Raji (cell line): ENCODE results near the gene MSH2.
A peak's percentile ranks its signal among the peaks of the same experiment; 100 is the strongest.

ENCODE experiments used
- POLR2A ChIP-seq: IDR thresholded peaks from 2 replicates; pipeline ENCODE4 v1.6.1; 2011; ENCODE audit warnings: low read depth, low read length, control low read depth; ENCODE audit not compliant: insufficient read depth

The MSH2 gene

GRCh38 chr2:47499093-47499492, 96.1 kb downstream of the MSH2 start:
- TF ChIP-seq POLR2A: no peak

- TF ChIP-seq POLR2A: no peak
Observed at GRCh38 chr2:47499621-47500309, 96.8 kb downstream of the MSH2 start.

- no peak for TF ChIP-seq POLR2A
Observed at GRCh38 chr2:47501374-47502200, 98.6 kb downstream of the MSH2 start.

DNA sequence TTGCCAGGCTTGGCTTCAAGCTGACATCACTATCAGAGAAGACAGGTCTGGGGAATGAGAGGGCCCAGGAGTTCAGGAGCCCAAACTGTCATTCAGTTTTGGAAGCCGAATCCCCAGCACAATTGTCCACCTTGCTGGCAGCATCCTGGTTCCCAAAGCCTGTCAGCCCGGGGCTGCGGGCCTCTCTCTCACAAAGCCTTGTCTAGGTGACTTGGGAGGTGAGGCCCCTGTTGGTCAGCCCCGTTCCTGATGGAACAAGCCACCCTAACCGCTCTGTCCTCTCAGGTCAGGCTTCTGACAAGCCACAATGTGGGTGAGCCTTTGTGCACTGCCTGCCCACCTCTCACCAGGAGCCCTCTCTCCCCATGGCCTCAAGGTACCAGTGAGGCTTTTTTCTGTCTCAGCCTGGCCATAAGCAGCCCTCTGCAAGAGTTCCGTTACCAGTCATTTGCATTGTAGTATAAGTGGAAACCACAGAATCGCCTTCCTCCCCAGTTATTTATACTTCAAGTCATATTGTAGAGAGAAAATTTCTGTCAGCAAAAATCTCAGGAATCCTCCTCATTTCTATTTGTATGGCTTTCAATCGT, 100.6 kb downstream of the MSH2 start:
- peak; percentile 87 for TF ChIP-seq POLR2A

GRCh38 chr2:47504174-47504810, 101.3 kb downstream of the MSH2 start:
- TF ChIP-seq POLR2A: no peak

DNA sequence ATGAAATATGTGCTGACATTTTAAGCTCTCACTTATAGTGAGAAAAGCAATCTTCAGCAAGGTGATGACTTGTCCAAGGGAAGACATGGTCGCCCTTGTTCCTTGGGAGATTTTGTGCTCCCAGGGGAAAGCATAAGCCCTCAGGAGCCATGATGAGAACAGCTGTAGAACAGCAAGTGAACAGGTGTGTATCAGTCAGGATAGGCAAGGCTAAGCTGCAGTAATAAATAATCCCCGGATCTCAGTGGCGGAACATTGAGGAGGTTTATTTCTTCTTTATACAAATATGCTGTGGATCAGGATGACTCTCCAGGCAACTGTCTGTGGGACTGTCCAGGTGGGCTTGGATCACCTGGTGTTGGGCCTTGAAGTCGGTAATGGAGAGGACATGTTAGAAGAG, 103.1 kb downstream of the MSH2 start:
- TF ChIP-seq POLR2A: no peak

DNA sequence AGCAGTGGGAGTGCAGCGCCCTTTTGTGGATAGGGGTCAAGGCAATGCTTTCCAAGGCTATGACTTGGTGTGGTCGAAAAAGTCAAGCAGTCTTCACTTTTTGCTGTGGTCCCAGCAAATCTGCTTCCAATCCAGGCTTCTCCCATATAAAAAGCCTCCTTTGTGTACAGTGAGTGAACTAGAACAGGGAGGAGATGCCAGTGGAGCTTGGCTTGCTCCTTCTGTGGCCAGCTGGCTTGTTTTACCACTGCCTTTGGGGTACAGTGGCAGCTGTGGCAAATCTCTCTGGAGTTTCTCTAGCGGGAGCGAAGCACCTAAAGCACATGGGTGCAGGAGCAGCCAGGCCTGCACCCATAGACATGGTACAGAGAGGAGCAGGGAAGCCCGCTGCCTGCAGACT, 103.5 kb downstream of the MSH2 start:
- no peak for TF ChIP-seq POLR2A

DNA sequence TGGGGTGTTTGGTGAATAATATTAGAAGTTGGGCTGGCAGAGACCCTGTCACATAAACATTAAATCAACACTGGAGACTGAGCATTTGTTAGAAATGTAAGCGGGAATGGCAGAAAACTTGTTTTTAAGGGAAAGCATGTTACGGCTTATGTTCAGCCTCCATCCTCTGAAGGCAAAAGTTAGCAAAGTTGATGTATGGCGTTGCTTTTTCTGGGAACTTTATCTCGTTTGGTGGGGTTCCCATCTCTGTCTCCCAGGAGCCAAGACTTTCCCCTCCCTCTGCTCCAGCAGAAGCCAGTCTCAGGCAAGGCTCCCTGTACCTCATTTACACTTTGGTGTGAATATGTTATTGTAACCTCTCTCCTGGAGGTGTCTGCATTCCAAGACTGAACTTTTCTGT, 105.1 kb downstream of the MSH2 start:
- no peak for TF ChIP-seq POLR2A

- TF ChIP-seq POLR2A: no peak
Observed at GRCh38 chr2:47508641-47509040, 105.7 kb downstream of the MSH2 start.

GRCh38 chr2:47509250-47509649, 106.3 kb downstream of the MSH2 start:
- TF ChIP-seq POLR2A: peak; percentile 40; the same call in 1 of the 2 replicates

DNA sequence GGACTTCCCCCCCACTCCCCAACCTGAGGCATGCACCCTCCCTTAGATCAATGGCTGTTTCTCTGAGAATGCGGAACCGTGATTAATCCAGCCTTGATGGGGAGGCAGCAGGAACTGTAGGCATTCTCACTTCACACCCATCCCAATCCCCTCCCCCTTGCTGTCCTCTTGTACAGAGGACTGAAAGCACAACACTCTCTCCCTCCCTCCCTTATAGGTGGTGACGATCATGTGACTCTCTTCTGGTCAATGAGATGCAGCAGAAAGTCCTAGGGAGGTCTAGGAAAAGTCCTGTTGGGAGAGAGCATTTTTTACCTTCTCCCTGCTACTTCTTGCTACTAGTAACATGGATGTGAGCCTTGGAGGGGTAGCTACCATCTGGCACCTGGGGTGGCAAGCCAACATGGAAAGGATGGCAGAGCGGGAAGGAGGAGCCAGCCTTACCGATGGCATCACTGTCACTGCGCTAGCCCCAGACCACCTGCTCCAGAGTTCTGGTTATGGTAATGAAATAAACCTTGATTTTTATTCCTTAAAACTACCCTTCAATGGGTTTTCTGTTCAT, 106.9 kb downstream of the MSH2 start:
- TF ChIP-seq POLR2A: no peak

DNA sequence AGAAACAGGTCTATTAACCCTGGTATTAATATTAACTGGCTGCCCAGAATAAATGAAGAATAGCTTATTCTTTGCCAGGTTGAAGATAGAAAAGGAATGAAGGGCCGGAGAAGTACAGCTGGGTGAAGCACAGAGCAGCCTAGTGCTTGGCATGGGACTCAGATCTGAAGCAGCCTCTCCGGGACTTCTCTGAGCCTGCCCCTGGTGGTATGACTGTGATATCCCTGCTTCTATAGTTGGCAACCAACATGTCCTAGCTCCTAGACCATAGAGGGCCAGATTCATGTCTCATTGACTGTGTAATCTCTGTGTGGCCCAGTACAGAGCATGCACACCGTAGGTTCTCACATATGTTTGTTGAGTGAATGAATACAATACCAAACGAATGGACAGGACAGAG, 107.8 kb downstream of the MSH2 start:
- no peak for TF ChIP-seq POLR2A

DNA sequence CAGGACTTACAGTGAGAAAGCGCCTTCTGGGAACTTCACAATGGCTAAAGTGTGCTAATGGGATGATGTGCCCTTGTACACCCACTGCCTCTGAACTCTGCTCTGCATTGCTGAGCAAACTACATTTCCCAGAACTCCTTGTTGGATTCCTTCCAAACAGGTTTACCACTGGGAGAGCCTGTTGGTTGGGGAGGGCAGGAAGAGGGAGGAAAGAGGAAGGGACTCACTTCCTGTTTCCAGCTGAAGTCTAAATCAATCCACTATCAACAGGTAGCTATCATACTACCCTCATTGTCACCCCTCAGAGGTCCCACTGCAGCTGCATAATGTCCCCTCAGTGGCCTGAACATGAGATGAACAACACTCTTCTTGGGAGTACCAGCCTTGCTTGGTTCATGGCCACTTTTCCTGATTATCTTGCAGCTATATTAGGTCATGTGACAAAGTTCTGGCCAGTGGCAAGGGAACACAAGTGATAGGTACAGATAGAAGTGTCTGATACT, 109.7 kb downstream of the MSH2 start:
- no peak for TF ChIP-seq POLR2A

GRCh38 chr2:47513981-47514520, 111.1 kb downstream of the MSH2 start:
- no peak for TF ChIP-seq POLR2A
